Astrocyte of the spinal cord (primary cell): Measurements from ENCODE around the gene ABTB2.
A peak's percentile ranks its signal among the peaks of the same experiment; 100 is the strongest.

Experiments used
- DNase-seq: peaks from one replicate; pipeline ENCODE4 v3.0.0; 2011; ENCODE audit warnings: low read depth, low spot score
- H3K4me3 ChIP-seq: 2 replicates; pipeline ENCODE4 v1.5.1; 2011; ENCODE audit warnings: low read depth, mild to moderate bottlenecking, low read length, moderate library complexity
- CTCF ChIP-seq: IDR thresholded peaks from 2 replicates; pipeline ENCODE4 v1.5.1; 2012; ENCODE audit warnings: low read depth, mild to moderate bottlenecking, low read length, inconsistent platforms
- in situ Hi-C: cut with HindIII; loops from 2 replicates; pipeline ENCODE4 v1.10.0; 2017; ENCODE audit warnings: low sequenced_read_pairs

Gene ABTB2

GRCh38 chr11:34316347-34317035 lies 41.3 kb downstream of the ABTB2 start:
- peak; percentile 15 for DNase-seq
- no peak for TF ChIP-seq CTCF
- in situ Hi-C loops: no loop called here
- no peak overlapping the region for H3K4me3 ChIP-seq

GRCh38 chr11:34315394-34315793 lies 42.4 kb downstream of the ABTB2 start:
- no peak for DNase-seq
- TF ChIP-seq CTCF: no peak
- in situ Hi-C loops: no loop called here
- no peak overlapping the region for H3K4me3 ChIP-seq

GRCh38 chr11:34314936-34315335 lies 42.9 kb downstream of the ABTB2 start:
- in situ Hi-C loops: no loop called here
- DNase-seq: no peak
- H3K4me3 ChIP-seq: no peak overlapping the region
- no peak for TF ChIP-seq CTCF

- no peak for DNase-seq
Observed at GRCh38 chr11:34314176-34314575, 43.6 kb downstream of the ABTB2 start.

GRCh38 chr11:34313099-34313517 lies 44.7 kb downstream of the ABTB2 start:
- in situ Hi-C loops: no loop called here
- H3K4me3 ChIP-seq: no peak overlapping the region
- no peak for DNase-seq
- no peak for TF ChIP-seq CTCF

More at GRCh38 chr11:34314176-34314575, 43.6 kb downstream of the ABTB2 start:
- in situ Hi-C loops: no loop called here
- TF ChIP-seq CTCF: no peak
- no peak overlapping the region for H3K4me3 ChIP-seq

GRCh38 chr11:34311126-34311525 lies 46.7 kb downstream of the ABTB2 start:
- H3K4me3 ChIP-seq: no peak overlapping the region
- no peak for TF ChIP-seq CTCF
- no peak for DNase-seq
- in situ Hi-C loops: no loop called here

- in situ Hi-C loops: no loop called here
- DNase-seq: no peak
Observed at GRCh38 chr11:34309965-34310364, 47.8 kb downstream of the ABTB2 start.

More at GRCh38 chr11:34309965-34310364, 47.8 kb downstream of the ABTB2 start:
- no peak for TF ChIP-seq CTCF
- no peak overlapping the region for H3K4me3 ChIP-seq
